Measurements from ENCODE around the gene PIK3C2G.

PIK3C2G gene

GRCh38 chr12:18576104-18576626, 314.8 kb downstream of the PIK3C2G start:
- DNase-seq: no peak

GRCh38 chr12:18576648-18577047, 315.3 kb downstream of the PIK3C2G start:
- no peak for DNase-seq

DNA sequence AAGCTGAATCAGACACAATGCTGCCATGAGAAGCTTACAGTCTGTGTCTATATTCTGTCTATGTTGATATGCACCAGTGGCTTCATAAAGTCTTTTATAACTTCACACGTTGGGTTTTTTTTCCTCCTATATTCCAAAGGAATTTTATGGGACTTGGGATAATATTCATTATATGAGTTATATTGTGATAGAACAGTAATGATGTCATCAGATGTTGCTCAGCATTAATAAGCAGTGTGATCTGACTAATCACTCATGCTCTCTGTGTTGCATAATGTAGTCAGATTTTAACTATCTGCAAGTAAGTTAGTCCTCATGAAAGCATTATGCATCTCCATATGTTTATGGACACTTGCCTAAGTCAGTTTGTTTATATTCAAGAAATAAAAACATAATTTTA, 316.9 kb downstream of the PIK3C2G start:
- DNase-seq: no peak

- no peak for DNase-seq
Measured at GRCh38 chr12:18580291-18580690, 319.0 kb downstream of the PIK3C2G start.

GRCh38 chr12:18580706-18581105, 319.4 kb downstream of the PIK3C2G start:
- DNase-seq: no peak

- no peak for DNase-seq
Measured at GRCh38 chr12:18581232-18581962, 320.1 kb downstream of the PIK3C2G start.

GRCh38 chr12:18583655-18584054, 322.3 kb downstream of the PIK3C2G start:
- DNase-seq: no peak

- DNase-seq: no peak
Measured at GRCh38 chr12:18586581-18586980, 325.3 kb downstream of the PIK3C2G start.

DNA sequence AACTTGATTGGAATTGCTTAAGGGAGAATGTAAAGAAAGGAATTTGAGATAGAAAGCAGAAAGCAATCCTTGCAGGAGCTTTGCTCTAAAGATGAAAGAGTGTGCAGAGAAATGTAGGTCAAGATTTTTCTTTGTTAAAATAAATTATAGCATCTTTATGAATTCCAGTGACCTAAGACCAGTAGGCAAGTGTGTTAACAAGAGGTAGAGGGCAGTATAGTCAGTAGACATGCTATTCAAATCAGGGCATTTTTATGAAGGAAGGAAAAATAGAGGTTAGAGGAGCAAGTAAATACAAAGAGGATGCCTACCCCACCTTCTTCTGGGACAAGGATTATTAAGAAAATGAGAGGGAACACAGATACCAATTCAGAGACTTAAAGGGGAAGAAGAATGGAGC, 328.0 kb downstream of the PIK3C2G start:
- no peak for DNase-seq

DNA sequence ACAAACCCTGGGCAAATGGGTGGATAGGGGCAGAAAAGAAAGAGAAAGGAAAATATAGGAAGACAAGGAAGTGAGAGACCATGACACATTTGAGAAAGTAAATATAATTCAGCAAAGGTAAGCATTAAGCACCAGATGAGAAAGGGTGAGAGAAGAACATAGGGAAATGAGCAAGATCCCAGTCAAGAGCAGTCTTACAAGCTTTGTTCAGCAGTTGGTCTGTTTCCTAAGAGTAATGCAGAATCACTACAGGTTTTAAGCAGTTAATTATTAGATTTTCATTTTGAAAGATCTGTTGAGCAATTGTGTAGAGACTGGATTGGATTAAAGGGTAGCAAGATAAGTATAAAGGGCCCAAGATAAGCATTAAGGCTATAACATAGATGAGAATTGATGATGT, 330.2 kb downstream of the PIK3C2G start:
- DNase-seq: no peak

GRCh38 chr12:18595412-18595811, 334.1 kb downstream of the PIK3C2G start:
- no peak for DNase-seq

DNA sequence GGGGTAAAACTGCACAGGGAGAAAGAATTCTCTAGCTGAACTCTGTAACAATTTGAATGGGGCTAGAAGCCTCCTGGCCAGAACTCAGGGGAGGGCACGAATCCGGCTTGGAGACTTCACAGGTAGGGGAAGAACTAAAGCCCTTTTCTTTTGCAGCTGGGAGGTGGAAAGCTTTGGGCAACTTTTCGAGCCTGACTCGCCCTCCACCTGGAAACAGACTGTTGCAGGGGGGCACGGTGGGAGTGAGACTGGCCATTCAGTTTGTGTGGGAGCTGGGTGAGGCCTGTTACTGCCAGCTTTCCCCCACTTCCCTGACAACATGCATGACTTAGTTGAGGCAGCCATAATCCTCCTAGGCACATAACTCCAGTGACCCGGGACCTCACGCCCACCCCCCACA, 340.6 kb downstream of the PIK3C2G start:
- no peak for DNase-seq

DNA sequence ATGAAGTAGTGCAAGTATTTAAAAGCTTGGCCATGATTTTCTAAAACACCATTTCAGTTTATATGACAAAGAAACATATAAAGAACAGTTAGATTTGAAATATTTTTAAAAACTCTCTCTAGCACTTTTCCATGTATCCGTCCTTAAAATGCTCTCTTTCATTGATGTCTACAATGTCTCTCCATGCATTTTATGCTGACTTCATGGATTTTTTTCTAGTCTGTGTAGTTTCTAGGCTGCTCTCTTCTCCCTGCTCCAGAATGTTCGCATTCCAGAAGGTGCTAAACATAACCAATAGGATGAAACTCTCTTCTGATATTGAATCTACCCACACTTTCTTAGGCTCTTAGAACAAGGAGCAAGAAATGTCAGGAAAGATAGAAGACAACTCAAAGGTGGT, 351.7 kb downstream of the PIK3C2G start:
- no peak for DNase-seq

- no peak for DNase-seq
Measured at GRCh38 chr12:18620986-18621385, 359.7 kb downstream of the PIK3C2G start.

DNA sequence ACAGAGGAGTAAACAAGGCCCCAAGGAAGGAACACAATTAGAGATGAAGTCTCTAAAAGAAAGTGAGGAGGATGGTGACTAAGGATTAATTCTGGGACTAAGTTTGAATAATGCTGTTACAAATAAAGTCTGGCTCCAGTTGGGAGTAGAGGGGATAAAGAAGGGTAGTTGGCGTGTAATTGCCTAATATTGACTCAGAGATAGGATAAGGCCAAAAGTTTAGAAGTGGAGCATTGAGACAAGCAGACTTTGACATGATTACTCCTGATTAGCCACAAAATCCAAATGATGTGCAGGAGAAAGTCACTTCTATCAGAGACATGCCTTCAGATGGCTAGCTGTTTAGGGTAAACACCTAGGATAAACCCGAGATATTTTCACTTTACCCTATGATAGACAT, 368.1 kb downstream of the PIK3C2G start:
- DNase-seq: no peak

DNA sequence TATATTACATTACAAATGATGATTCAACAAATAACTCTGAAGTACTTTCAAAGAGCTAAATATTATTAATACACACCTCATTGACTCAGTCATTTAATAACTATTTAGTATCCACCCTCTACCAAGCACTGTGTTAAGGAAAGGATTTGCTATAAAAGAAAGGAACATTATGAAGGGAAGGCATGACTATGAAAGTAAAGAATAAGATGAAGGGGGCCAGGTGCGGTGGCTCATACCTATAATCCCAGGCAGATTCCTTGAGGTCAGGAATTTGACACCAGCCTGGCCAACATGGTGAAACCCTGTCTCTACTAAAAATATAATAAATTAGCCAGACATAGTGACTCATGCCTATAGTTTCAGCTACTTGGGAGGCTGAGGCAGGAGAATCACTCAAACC, 368.6 kb downstream of the PIK3C2G start:
- DNase-seq: no peak

DNA sequence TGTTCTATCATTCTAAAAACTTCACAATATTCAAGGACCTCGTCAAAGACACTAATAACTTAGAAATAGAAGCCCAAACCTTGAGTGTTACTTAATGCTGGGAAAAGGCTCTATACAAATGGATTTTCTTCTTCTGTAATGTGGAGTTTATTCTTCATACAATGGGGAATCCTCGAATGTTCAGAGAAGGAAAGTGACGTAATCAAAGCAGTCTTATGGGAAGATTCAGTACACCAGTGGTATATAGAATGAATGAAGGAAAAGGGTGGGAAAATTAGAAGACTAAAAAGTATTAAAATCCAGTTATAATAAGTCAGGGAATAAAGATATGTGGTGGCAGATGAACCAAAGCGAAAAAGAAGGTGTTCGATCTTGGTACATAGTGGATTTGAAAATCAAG, 370.0 kb downstream of the PIK3C2G start:
- DNase-seq: no peak

GRCh38 chr12:18632848-18633247, 371.5 kb downstream of the PIK3C2G start:
- no peak for DNase-seq

DNA sequence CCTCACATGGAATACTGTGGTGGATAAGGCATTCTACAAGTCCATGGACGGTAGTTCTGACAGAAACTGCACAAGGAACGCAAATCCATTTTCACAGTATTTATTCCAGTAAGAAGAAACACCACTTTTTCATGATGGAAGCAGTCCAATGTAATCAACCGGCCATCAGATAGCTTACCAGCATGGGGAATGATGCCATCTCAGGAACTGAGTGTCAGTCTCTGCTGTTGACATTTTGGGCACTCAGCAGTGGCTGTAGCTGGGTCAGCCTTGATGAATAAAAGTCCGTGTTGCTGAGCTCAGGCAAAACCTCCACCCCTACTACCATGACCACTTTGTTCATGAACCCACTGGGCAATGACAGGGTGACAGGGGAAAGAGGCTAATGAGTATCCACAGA, 373.1 kb downstream of the PIK3C2G start:
- DNase-seq: no peak

DNA sequence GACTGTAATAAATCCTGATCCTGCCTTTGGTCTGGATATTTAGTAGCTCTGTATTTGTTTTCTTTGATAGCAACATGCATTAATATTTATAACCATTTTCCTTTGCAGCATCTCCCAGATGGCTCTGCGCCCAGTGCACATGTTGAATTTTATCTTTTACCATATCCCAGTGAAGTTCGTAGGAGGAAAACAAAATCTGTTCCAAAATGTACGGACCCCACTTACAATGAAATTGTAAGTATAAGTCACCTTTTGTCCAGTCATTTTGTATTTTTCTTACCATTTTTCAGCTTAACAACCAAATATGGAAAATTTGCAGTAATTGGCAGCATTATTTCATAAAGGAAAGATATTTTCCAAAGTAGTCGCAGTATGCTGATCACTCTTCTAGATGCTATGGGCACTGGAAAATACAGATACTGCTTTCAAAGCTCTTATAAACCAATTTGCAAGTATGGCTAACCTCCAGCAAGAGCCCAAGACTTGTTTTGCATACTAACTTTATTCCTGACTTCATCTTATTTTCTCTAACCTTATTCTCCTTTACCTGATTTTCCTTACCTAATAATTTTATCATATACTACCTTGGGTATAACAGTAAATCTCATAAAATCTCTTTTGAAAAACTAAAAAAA, 379.1 kb downstream of the PIK3C2G start:
- no peak for DNase-seq

- DNase-seq: no peak
Measured at GRCh38 chr12:18643681-18644080, 382.4 kb downstream of the PIK3C2G start.

DNA sequence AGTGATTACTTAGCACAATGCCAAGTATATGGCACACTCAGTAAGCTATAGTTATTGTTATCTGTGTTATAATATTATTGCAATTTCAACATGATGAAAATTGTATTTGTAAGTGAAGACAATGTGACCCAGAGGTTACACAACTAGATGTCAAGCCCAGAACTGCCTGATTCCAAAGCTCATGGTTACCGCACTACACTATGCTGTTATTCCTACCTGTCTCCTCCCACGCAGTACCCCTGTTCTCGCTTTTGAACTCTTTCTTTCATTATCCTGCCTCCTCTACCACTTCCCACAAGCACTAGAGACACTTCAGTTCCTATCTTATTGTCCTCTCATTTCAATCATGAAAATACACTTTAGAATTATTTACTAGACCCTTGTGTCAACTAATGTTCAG, 383.2 kb downstream of the PIK3C2G start:
- no peak for DNase-seq

DNA sequence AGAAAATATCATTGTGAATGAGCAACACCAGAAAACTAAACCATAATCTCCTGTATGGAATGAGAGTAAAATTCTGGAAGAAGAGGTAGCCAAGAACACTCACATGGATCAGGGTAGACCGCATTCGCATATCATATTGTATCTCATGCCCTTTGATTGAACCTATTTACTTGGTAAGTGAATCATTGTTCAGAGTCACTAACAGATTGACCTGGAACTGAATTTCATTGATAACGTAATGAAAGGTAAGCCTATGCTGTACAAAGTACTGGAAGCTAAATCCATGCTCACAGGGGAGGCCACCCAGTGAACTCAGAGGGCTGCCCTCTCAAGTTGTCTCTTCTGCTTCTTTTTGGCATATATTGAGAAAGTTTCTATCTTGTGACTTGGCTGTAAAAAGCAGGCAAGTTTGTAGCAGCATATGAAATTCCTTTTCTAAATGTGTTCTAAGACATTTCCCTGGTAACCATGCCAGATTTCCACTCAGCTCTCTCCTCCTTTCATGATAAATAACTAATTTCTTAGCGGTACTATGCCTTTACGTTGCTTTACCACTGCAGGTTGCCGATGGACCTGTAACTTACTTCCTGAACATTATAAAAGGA, 385.1 kb downstream of the PIK3C2G start:
- DNase-seq: no peak

- no peak for DNase-seq
Measured at GRCh38 chr12:18651525-18651924, 390.2 kb downstream of the PIK3C2G start.
